ENCODE data around the gene TMEM97. TPM values are rescaled to one million over a fixed set of nuclear protein-coding genes. Genes with fewer than 3 reads are reported as not detected.

TMEM97 gene
- total and polyA plus RNA-seq, 2 experiments from 2014 or later, result 63.6 to 66.9 TPM

- peaks cover 8% of the 10 kb centered on the region for H4K20me1 ChIP-seq (ENCODE audit: insufficient read depth, poor library complexity, severe bottlenecking)
- H3K36me3 ChIP-seq (replicated peaks; ENCODE audit: insufficient read depth, low read depth), result no peaks in the 10 kb centered on the region
- peaks cover 40% of the 10 kb centered on the region for H3K79me2 ChIP-seq
- no peak for TF ChIP-seq EZH2phosphoT487 (IDR thresholded peaks at IDR 0.05; ENCODE audit: low read depth, severe bottlenecking, unreplicated experiment)
- TF ChIP-seq EZH2 (IDR thresholded peaks at IDR 0.05; ENCODE audit: borderline replicate concordance), result no peak
- TF ChIP-seq CTCF (IDR thresholded peaks at IDR 0.05; ENCODE audit: poor library complexity), result no peak
- no peaks in the 10 kb centered on the region for H3K27me3 ChIP-seq
- no peaks in the 10 kb centered on the region for H3K9me3 ChIP-seq (ENCODE audit: low read depth)
- 97% methylated on average over 15 of the region's 15 CpGs for WGBS (ENCODE audit: low lambda C conversion rate, missing lambda C conversion rate)
- no peak overlapping the region for H3K27ac ChIP-seq
- DNase-seq (ENCODE audit: low spot score), result no peak
- no peaks in the 10 kb centered on the region for H3K9me2 ChIP-seq (replicated peaks; ENCODE audit: insufficient read depth)
- no peak overlapping the region for H3K4me2 ChIP-seq
- no peak overlapping the region for H3K4me3 ChIP-seq
- peaks cover 10% of the 10 kb centered on the region for H3K4me1 ChIP-seq (ENCODE audit: insufficient read depth)
- no peak overlapping the region for H2AFZ ChIP-seq
Observed at GRCh38 chr17:28339431-28339830, 20.4 kb downstream of the TMEM97 start.

GRCh38 chr17:28340374-28340773 lies 21.4 kb downstream of the TMEM97 start:
- Histone ChIP-seq H3K4me3 (no peak overlapping the region), H3K27ac (no peak overlapping the region), H3K79me2 (peaks cover 35% of the 10 kb centered on the region), H3K27me3 (no peaks in the 10 kb centered on the region), H3K9me3 (ENCODE audit: low read depth) (no peaks in the 10 kb centered on the region), H3K4me2 (no peak overlapping the region), H2AFZ (no peak overlapping the region), H3K36me3 (replicated peaks; ENCODE audit: insufficient read depth, low read depth) (no peaks in the 10 kb centered on the region), H4K20me1 (ENCODE audit: insufficient read depth, poor library complexity, severe bottlenecking) (peaks cover 8% of the 10 kb centered on the region), H3K9me2 (replicated peaks; ENCODE audit: insufficient read depth) (no peaks in the 10 kb centered on the region), H3K4me1 (ENCODE audit: insufficient read depth) (peaks cover 7% of the 10 kb centered on the region)
- no peak for TF ChIP-seq EZH2 (IDR thresholded peaks at IDR 0.05; ENCODE audit: borderline replicate concordance)
- no peak for TF ChIP-seq CTCF (IDR thresholded peaks at IDR 0.05; ENCODE audit: poor library complexity)
- TF ChIP-seq EZH2phosphoT487 (IDR thresholded peaks at IDR 0.05; ENCODE audit: low read depth, severe bottlenecking, unreplicated experiment), result no peak
- WGBS (ENCODE audit: low lambda C conversion rate, missing lambda C conversion rate), result 87% methylated on average over 5 of the region's 6 CpGs
- no peak for DNase-seq (ENCODE audit: low spot score)

GRCh38 chr17:28341516-28341915 lies 22.5 kb downstream of the TMEM97 start:
- no peak for DNase-seq (ENCODE audit: low spot score)
- Histone ChIP-seq H3K4me1 (ENCODE audit: insufficient read depth) (peaks cover 7% of the 10 kb centered on the region), H3K79me2 (peaks cover 34% of the 10 kb centered on the region), H3K27ac (no peak overlapping the region), H3K4me2 (no peak overlapping the region), H4K20me1 (ENCODE audit: insufficient read depth, poor library complexity, severe bottlenecking) (peaks cover 8% of the 10 kb centered on the region), H3K4me3 (no peak overlapping the region), H3K27me3 (no peaks in the 10 kb centered on the region), H3K36me3 (replicated peaks; ENCODE audit: insufficient read depth, low read depth) (no peaks in the 10 kb centered on the region), H2AFZ (no peak overlapping the region), H3K9me3 (ENCODE audit: low read depth) (no peaks in the 10 kb centered on the region), H3K9me2 (replicated peaks; ENCODE audit: insufficient read depth) (no peaks in the 10 kb centered on the region)
- no peak for TF ChIP-seq EZH2phosphoT487 (IDR thresholded peaks at IDR 0.05; ENCODE audit: low read depth, severe bottlenecking, unreplicated experiment)
- no peak for TF ChIP-seq EZH2 (IDR thresholded peaks at IDR 0.05; ENCODE audit: borderline replicate concordance)
- TF ChIP-seq CTCF (IDR thresholded peaks at IDR 0.05; ENCODE audit: poor library complexity), result no peak
- 96% methylated on average over 11 of the region's 11 CpGs for WGBS (ENCODE audit: low lambda C conversion rate, missing lambda C conversion rate)

- Histone ChIP-seq H3K4me1 (ENCODE audit: insufficient read depth) (peaks cover 9% of the 10 kb centered on the region), H3K4me3 (no peak overlapping the region), H3K27me3 (no peaks in the 10 kb centered on the region), H4K20me1 (ENCODE audit: insufficient read depth, poor library complexity, severe bottlenecking) (peaks cover 8% of the 10 kb centered on the region), H3K9me3 (ENCODE audit: low read depth) (no peaks in the 10 kb centered on the region), H3K9me2 (replicated peaks; ENCODE audit: insufficient read depth) (no peaks in the 10 kb centered on the region), H2AFZ (no peak overlapping the region), H3K4me2 (no peak overlapping the region), H3K27ac (no peak overlapping the region), H3K79me2 (peaks cover 26% of the 10 kb centered on the region), H3K36me3 (replicated peaks; ENCODE audit: insufficient read depth, low read depth) (no peaks in the 10 kb centered on the region)
- no peak for TF ChIP-seq EZH2 (IDR thresholded peaks at IDR 0.05; ENCODE audit: borderline replicate concordance)
- TF ChIP-seq CTCF (IDR thresholded peaks at IDR 0.05; ENCODE audit: poor library complexity), result no peak
- no peak for DNase-seq (ENCODE audit: low spot score)
- 98% methylated on average over 14 of the region's 14 CpGs for WGBS (ENCODE audit: low lambda C conversion rate, missing lambda C conversion rate)
Observed at GRCh38 chr17:28342313-28342712, 23.3 kb downstream of the TMEM97 start.

Measured in hepatocyte (in vitro differentiated cells).